Spinal cord (tissue), 10 donors: Measurements from ENCODE around the gene MTA1. TPM values are rescaled to one million over a fixed set of nuclear protein-coding genes. Genes with fewer than 3 reads are reported as not detected.

ENCODE experiments used
- DNase-seq, 6 donors: peaks; one replicate each; pipeline versions ENCODE4 v3.0.0 to v3.0.0-alpha.2; 2013 to 2015; ENCODE audit warnings: low spot score in 6 of 6, low read depth in 4 of 6
- H3K27ac ChIP-seq: one replicate; pipeline ENCODE4 v1.5.1; 2013; ENCODE audit warnings: low read depth, low read length, control low read depth
- H3K27me3 ChIP-seq: one replicate; pipeline ENCODE4 v1.6.1; 2013; ENCODE audit warnings: low read length; ENCODE audit not compliant: control insufficient read depth, insufficient read depth
- H3K36me3 ChIP-seq: one replicate; pipeline ENCODE4 v1.6.1; 2013; ENCODE audit warnings: low read length; ENCODE audit not compliant: control insufficient read depth, insufficient read depth
- H3K4me1 ChIP-seq: one replicate; pipeline ENCODE4 v1.6.1; 2013; ENCODE audit warnings: low read length; ENCODE audit not compliant: control insufficient read depth, insufficient read depth
- H3K4me3 ChIP-seq: one replicate; pipeline ENCODE4 v1.5.1; 2013; ENCODE audit warnings: low read depth, low read length, control low read depth
- H3K9me3 ChIP-seq: one replicate; pipeline ENCODE4 v1.6.1; 2013; ENCODE audit warnings: low read length; ENCODE audit not compliant: control insufficient read depth, insufficient read depth
- whole genome bisulfite sequencing: methylation state at CpG from one replicate; pipeline ENCODE4 v1.1.5; 2013; ENCODE audit warnings: missing lambda C conversion rate; ENCODE audit not compliant: insufficient coverage; 5-methylcytosine and 5-hydroxymethylcytosine counted together
- polyA plus RNA-seq, 2 donors: library from polyadenylated mRNA; unstranded; fragments of 120-200 nt; gene quantifications; one replicate each; pipeline ENCODE4 v1.2.1, GENCODE V29; 2013; ENCODE audit not compliant: insufficient read length in 2 of 2
- total RNA-seq, 2 donors: library from RNA; depleted of rRNA in 1 of 2; stranded (reverse); fragments of 120-200 nt in 1 of 2; fragments of >200 nt in 1 of 2; gene quantifications; one replicate each; pipeline versions ENCODE4 v1.2.3 to v1.2.4, GENCODE V29; 2013 to 2014
- donor health status: healthy.

The MTA1 gene
- total and polyA plus RNA-seq, 4 donors = 40.9 to 202 (median 126) TPM

GRCh38 chr14:105473033-105473676 lies 53.5 kb downstream of the MTA1 start:
- peak in 2 of 6 donors; percentile 41 to 65 for DNase-seq
- Histone ChIP-seq H3K27ac (peak overlapping the region; percentile 80), H3K4me1 (peaks cover 84% of the 10 kb centered on the region), H3K9me3 (no peaks in the 10 kb centered on the region), H3K4me3 (peak overlapping the region; percentile 42), H3K36me3 (peaks cover 69% of the 10 kb centered on the region), H3K27me3 (no peaks in the 10 kb centered on the region)
- 16% methylated on average over 5 of the region's 7 CpGs for WGBS

- WGBS = 3% methylated on average over 47 of the region's 60 CpGs
- Histone ChIP-seq H3K4me3 (peak overlapping the region; percentile 42), H3K4me1 (peaks cover 76% of the 10 kb centered on the region), H3K9me3 (no peaks in the 10 kb centered on the region), H3K36me3 (peaks cover 66% of the 10 kb centered on the region), H3K27ac (peak overlapping the region; percentile 80), H3K27me3 (no peaks in the 10 kb centered on the region)
- peak in 5 of 6 donors; percentile 75 to 97 (median 84) for DNase-seq
Observed at GRCh38 chr14:105473677-105474482, 54.3 kb downstream of the MTA1 start.

GRCh38 chr14:105474483-105475268 lies 55.0 kb downstream of the MTA1 start, which contains the start of gene CRIP2:
TSS of gene CRIP2 (plus strand) at chr14:105474821. CDS start at chr14:105474863, 42 bp downstream.
- under 1% methylated on average over 118 of the region's 118 CpGs for WGBS
- Histone ChIP-seq H3K36me3 (peaks cover 65% of the 10 kb centered on the region), H3K4me1 (peaks cover 75% of the 10 kb centered on the region), H3K27me3 (no peaks in the 10 kb centered on the region), H3K9me3 (no peaks in the 10 kb centered on the region), H3K4me3 (peak within 1 kb of the TSS; percentile 57), H3K27ac (peak within 1 kb of the TSS; percentile 94)
- peak in 4 of 6 donors; percentile 51 to 89 (median 72) for DNase-seq

- WGBS = 3% methylated on average over 44 of the region's 48 CpGs
- Histone ChIP-seq H3K27ac (peak overlapping the region; percentile 94), H3K4me3 (peak overlapping the region; percentile 57), H3K4me1 (peaks cover 80% of the 10 kb centered on the region), H3K9me3 (no peaks in the 10 kb centered on the region), H3K36me3 (peaks cover 65% of the 10 kb centered on the region), H3K27me3 (no peaks in the 10 kb centered on the region)
- DNase-seq = peak in 2 of 6 donors; percentile 59
Observed at GRCh38 chr14:105475269-105476096, 55.9 kb downstream of the MTA1 start.

- no peaks in the 10 kb centered on the region for H3K9me3 ChIP-seq
- H3K27ac ChIP-seq = peak overlapping the region; percentile 94
- peak in 3 of 6 donors; percentile 50 to 87 (median 64) for DNase-seq
- H3K4me3 ChIP-seq = peak overlapping the region; percentile 57
- H3K27me3 ChIP-seq = no peaks in the 10 kb centered on the region
- peaks cover 80% of the 10 kb centered on the region for H3K4me1 ChIP-seq
- WGBS = 7% methylated on average over 21 of the region's 21 CpGs
- peaks cover 58% of the 10 kb centered on the region for H3K36me3 ChIP-seq
Observed at GRCh38 chr14:105476097-105476830, 56.6 kb downstream of the MTA1 start.

GRCh38 chr14:105476831-105477659 lies 57.4 kb downstream of the MTA1 start:
- WGBS = 29% methylated on average over 16 of the region's 16 CpGs
- no peak for DNase-seq
- Histone ChIP-seq H3K27ac (peak overlapping the region; percentile 94), H3K9me3 (no peaks in the 10 kb centered on the region), H3K36me3 (peaks cover 52% of the 10 kb centered on the region), H3K4me3 (peak overlapping the region; percentile 57), H3K27me3 (no peaks in the 10 kb centered on the region), H3K4me1 (peaks cover 81% of the 10 kb centered on the region)

GRCh38 chr14:105477660-105478397 lies 58.2 kb downstream of the MTA1 start:
- no peak for DNase-seq
- WGBS = 44% methylated on average over 28 of the region's 56 CpGs
- Histone ChIP-seq H3K36me3 (peaks cover 50% of the 10 kb centered on the region), H3K27ac (no peak overlapping the region), H3K9me3 (no peaks in the 10 kb centered on the region), H3K4me1 (peaks cover 81% of the 10 kb centered on the region), H3K27me3 (no peaks in the 10 kb centered on the region), H3K4me3 (no peak overlapping the region)
